Left cardiac atrium (tissue), 4 donors: Measurements from ENCODE around the gene EEF1B2. TPM values are rescaled to one million over a fixed set of nuclear protein-coding genes. Genes with fewer than 3 reads are reported as not detected.
"Not testable (repeated sequence)": the region's sequence is repeated elsewhere in the genome, so short reads cannot be mapped to it uniquely, and the experiment has no call there.

Experiments used
- ATAC-seq, 2 donors: fragments of 200-7000 bp; cut with Tn5 transposase; one replicate each; pipeline ENCODE4 v1.9.1; 2020; ENCODE audit warnings: mild to moderate bottlenecking in 2 of 2, moderate library complexity in 2 of 2
- DNase-seq: peaks from one replicate; pipeline ENCODE4 v3.0.0-alpha.2; 2020
- intact Hi-C, 2 donors: fragments of 100-400 bp; cut with DNase I; formaldehyde crosslinking; loops; one replicate each; pipeline versions ENCODE4 v1.14.1 to v1.15.1; 2022 to 2023
- total RNA-seq, 2 donors: library from RNA; stranded (reverse); fragmentation: NEBNext Ultra II Directional; extraction: Animal tissue kit (Norgen Biotek cat#: 25700); gene quantifications; one replicate each; pipeline ENCODE4 v1.2.1, GENCODE V29; 2021
- donor health status: DM: no; HTN: yes; CAD: no.
- donor health status: DM: no; HTN: yes; CAD: no; lungs with severe emphysema.
- donor health status: DM: yes; HTN: yes; CAD: no.
- donor health status: Dilated cardiomyopathy.

EEF1B2 gene
- total RNA-seq, 2 donors from 2014 or later: 308 to 357 TPM

- intact Hi-C loops: loop anchor here in 1 of 2 donors (5.0 to 10.0 kb wide), 2 partner anchors 117 to 284 kb away; partner anchors contain the start of gene ADAM23
- no peak for DNase-seq
- ATAC-seq: no peak
Observed at GRCh38 chr2:206160807-206161179, 1.1 kb downstream of the EEF1B2 start.

GRCh38 chr2:206162401-206162800 lies 2.7 kb downstream of the EEF1B2 start:
- not testable (repeated sequence) for DNase-seq, ATAC-seq
- intact Hi-C loops: loop anchor here in 1 of 2 donors (5.0 to 10.0 kb wide), 2 partner anchors 115 to 282 kb away; partner anchors contain the start of gene ADAM23

- no peak for ATAC-seq
- intact Hi-C loops: loop anchor here in 1 of 2 donors (5.0 to 10.0 kb wide), 2 partner anchors 114 to 281 kb away; partner anchors contain the start of gene ADAM23
- no peak for DNase-seq
Observed at GRCh38 chr2:206163251-206163880, 3.7 kb downstream of the EEF1B2 start.

- DNase-seq: no peak
- intact Hi-C loops: loop anchor here in 1 of 2 donors (5.0 to 10.0 kb wide), 2 partner anchors 113 to 280 kb away; partner anchors contain the start of gene ADAM23
- no peak for ATAC-seq
Observed at GRCh38 chr2:206164261-206164862, 4.7 kb downstream of the EEF1B2 start.

- DNase-seq, ATAC-seq: not testable (repeated sequence)
- intact Hi-C loops: loop anchor here in 1 of 2 donors (10.0 kb wide), 1 partner anchor 277 kb away; the partner anchor contains the start of gene ADAM23
Observed at GRCh38 chr2:206168230-206168629, 8.5 kb downstream of the EEF1B2 start.

- DNase-seq, intact Hi-C loops, ATAC-seq: not testable (repeated sequence)
Observed at GRCh38 chr2:206171624-206172397, 12.1 kb downstream of the EEF1B2 start.

GRCh38 chr2:206173147-206173546 lies 13.5 kb downstream of the EEF1B2 start:
- DNase-seq (no peak), ATAC-seq (no peak)
- intact Hi-C loops: no loop called here

GRCh38 chr2:206176121-206176520 lies 16.4 kb downstream of the EEF1B2 start:
- ATAC-seq (no peak), DNase-seq (no peak)
- intact Hi-C loops: no loop called here

GRCh38 chr2:206176901-206177300 lies 17.2 kb downstream of the EEF1B2 start:
- intact Hi-C loops: no loop called here
- DNase-seq (no peak), ATAC-seq (no peak)

- ATAC-seq, intact Hi-C loops, DNase-seq: not testable (repeated sequence)
Observed at GRCh38 chr2:206181526-206181925, 21.8 kb downstream of the EEF1B2 start.

GRCh38 chr2:206189691-206190090 lies 30.0 kb downstream of the EEF1B2 start:
- no peak for ATAC-seq
- intact Hi-C loops: no loop called here
- DNase-seq: no peak

- DNase-seq (no peak), ATAC-seq (no peak)
- intact Hi-C loops: no loop called here
Observed at GRCh38 chr2:206190111-206190510, 30.4 kb downstream of the EEF1B2 start.

GRCh38 chr2:206190689-206191088 lies 31.0 kb downstream of the EEF1B2 start:
- ATAC-seq (no peak), DNase-seq (no peak)
- intact Hi-C loops: no loop called here

- no peak for DNase-seq
- intact Hi-C loops: no loop called here
- no peak for ATAC-seq
Observed at GRCh38 chr2:206192157-206192556, 32.5 kb downstream of the EEF1B2 start.

GRCh38 chr2:206193671-206194357 lies 34.1 kb downstream of the EEF1B2 start:
- DNase-seq (no peak), ATAC-seq (no peak)
- intact Hi-C loops: no loop called here

- ATAC-seq (peak in 1 of 2 donors; percentile 66), DNase-seq (no peak)
- intact Hi-C loops: no loop called here
Observed at GRCh38 chr2:206198677-206199076, 39.0 kb downstream of the EEF1B2 start.

- ATAC-seq: no peak
- no peak for DNase-seq
- intact Hi-C loops: no loop called here
Observed at GRCh38 chr2:206201075-206201848, 41.6 kb downstream of the EEF1B2 start.

GRCh38 chr2:206202446-206202845 lies 42.8 kb downstream of the EEF1B2 start:
- DNase-seq (no peak), ATAC-seq (no peak)
- intact Hi-C loops: no loop called here
